ENCODE measurements around the gene MEI4. TPM values are rescaled to one million over a fixed set of nuclear protein-coding genes. Genes with fewer than 3 reads are reported as not detected.

Gene MEI4
- total and polyA plus RNA-seq, 4 donors = 0.12 to 0.13 TPM; not detected in 2

Other genes starting within 250 kb of the MEI4 start
- gene HTR1B, start 189.5 kb upstream of the MEI4 start, total RNA-seq = 10 to 100 TPM in 1 of 2 donors, 1 to 10 TPM in 1; 6.6 to 17.5 TPM
- gene HTR1B, start 189.5 kb upstream of the MEI4 start, polyA plus RNA-seq = 1 to 10 TPM in 1 of 2 donors, under 1 TPM in 1; 0.50 to 7.2 TPM

Data from aorta (tissue), 4 donors.